NB4 (cell line): ENCODE data around the gene SLC7A6.

Source experiments
- DNase-seq: peaks from one replicate; pipeline ENCODE4 v3.0.0; 2010; ENCODE audit warnings: low read depth
- H3K4me3 ChIP-seq: one replicate; pipeline ENCODE4 v1.5.1; 2011; ENCODE audit warnings: mild to moderate bottlenecking, low read depth, low read length, moderate library complexity
- CTCF ChIP-seq: IDR thresholded peaks from one replicate; pipeline ENCODE4 v1.5.1; 2012; ENCODE audit warnings: low read depth, low read length
- MAX ChIP-seq: IDR thresholded peaks from 2 replicates; pipeline ENCODE4 v1.6.1; 2011; ENCODE audit warnings: low read depth, low read length
- MYC ChIP-seq: IDR thresholded peaks from 2 replicates; pipeline ENCODE4 v1.6.1; 2011; ENCODE audit warnings: low read depth, low read length
- POLR2A ChIP-seq: IDR thresholded peaks from 2 replicates; pipeline ENCODE4 v1.6.1; 2011; ENCODE audit warnings: mild to moderate bottlenecking; ENCODE audit not compliant: insufficient read length; ENCODE audit errors: extremely low read depth

Gene SLC7A6

GRCh38 chr16:68345351-68345810 lies 81.1 kb downstream of the SLC7A6 start:
- no peak overlapping the region for H3K4me3 ChIP-seq
- TF ChIP-seq MYC = no peak
- TF ChIP-seq MAX = no peak
- no peak for TF ChIP-seq CTCF
- no peak for TF ChIP-seq POLR2A
- no peak for DNase-seq

GRCh38 chr16:68345958-68346635 lies 81.8 kb downstream of the SLC7A6 start:
- H3K4me3 ChIP-seq = no peak overlapping the region
- no peak for DNase-seq
- TF ChIP-seq MAX (no peak), CTCF (no peak)

- TF ChIP-seq POLR2A (no peak), MYC (no peak), CTCF (no peak), MAX (no peak)
Measured at GRCh38 chr16:68346892-68347480, 82.7 kb downstream of the SLC7A6 start.

GRCh38 chr16:68347605-68348004 lies 83.3 kb downstream of the SLC7A6 start:
- TF ChIP-seq MYC = no peak
- no peak for TF ChIP-seq CTCF
- TF ChIP-seq POLR2A = no peak
- TF ChIP-seq MAX = no peak
- no peak for DNase-seq
- no peak overlapping the region for H3K4me3 ChIP-seq

More at GRCh38 chr16:68346892-68347480, 82.7 kb downstream of the SLC7A6 start:
- H3K4me3 ChIP-seq = no peak overlapping the region
- no peak for DNase-seq

GRCh38 chr16:68348639-68349445 lies 84.5 kb downstream of the SLC7A6 start:
- no peak for DNase-seq
- TF ChIP-seq MYC (no peak), CTCF (no peak), POLR2A (no peak), MAX (no peak)
- no peak overlapping the region for H3K4me3 ChIP-seq
